Left ventricle myocardium superior (tissue), 1 donor: Measurements from ENCODE around the gene ANG. TPM values are rescaled to one million over a fixed set of nuclear protein-coding genes. Genes with fewer than 3 reads are reported as not detected.
"Not testable (repeated sequence)": the region's sequence is repeated elsewhere in the genome, so short reads cannot be mapped to it uniquely, and the experiment has no call there.

Experiments
- ATAC-seq: fragments of 200-7000 bp; cut with Tn5 transposase; one replicate; pipeline ENCODE4 v1.9.1; 2020; ENCODE audit warnings: mild to moderate bottlenecking, moderate library complexity
- DNase-seq: peaks from one replicate; pipeline ENCODE4 v3.0.0-alpha.2; 2020
- intact Hi-C: fragments of 100-400 bp; cut with micrococcal nuclease; formaldehyde crosslinking; loops from one replicate; pipeline ENCODE4 v1.11.0; 2022
- total RNA-seq: library from RNA; stranded (reverse); fragmentation: NEBNext Ultra II Directional; extraction: Animal tissue kit (Norgen Biotek cat#: 25700); gene quantifications from one replicate; pipeline ENCODE4 v1.2.1, GENCODE V29; 2021
- donor health status: DM: no; HTN: yes; CAD: no; lungs with severe emphysema.

ANG gene
- total RNA-seq, 1 donor from 2014 or later = 4.0 TPM

- DNase-seq = no peak
- no peak for ATAC-seq
- intact Hi-C loops = no loop called here
Observed at GRCh38 chr14:20726531-20726930, 38.0 kb downstream of the ANG start.

GRCh38 chr14:20730891-20731290, 42.3 kb downstream of the ANG start:
- intact Hi-C loops = no loop called here
- ATAC-seq (no peak), DNase-seq (no peak)

GRCh38 chr14:20732477-20732876, 43.9 kb downstream of the ANG start:
- no peak for DNase-seq
- intact Hi-C loops = no loop called here
- ATAC-seq = no peak

GRCh38 chr14:20732979-20733635, 44.5 kb downstream of the ANG start:
- ATAC-seq (peak; percentile 68), DNase-seq (peak; percentile 31)
- intact Hi-C loops = no loop called here

DNA sequence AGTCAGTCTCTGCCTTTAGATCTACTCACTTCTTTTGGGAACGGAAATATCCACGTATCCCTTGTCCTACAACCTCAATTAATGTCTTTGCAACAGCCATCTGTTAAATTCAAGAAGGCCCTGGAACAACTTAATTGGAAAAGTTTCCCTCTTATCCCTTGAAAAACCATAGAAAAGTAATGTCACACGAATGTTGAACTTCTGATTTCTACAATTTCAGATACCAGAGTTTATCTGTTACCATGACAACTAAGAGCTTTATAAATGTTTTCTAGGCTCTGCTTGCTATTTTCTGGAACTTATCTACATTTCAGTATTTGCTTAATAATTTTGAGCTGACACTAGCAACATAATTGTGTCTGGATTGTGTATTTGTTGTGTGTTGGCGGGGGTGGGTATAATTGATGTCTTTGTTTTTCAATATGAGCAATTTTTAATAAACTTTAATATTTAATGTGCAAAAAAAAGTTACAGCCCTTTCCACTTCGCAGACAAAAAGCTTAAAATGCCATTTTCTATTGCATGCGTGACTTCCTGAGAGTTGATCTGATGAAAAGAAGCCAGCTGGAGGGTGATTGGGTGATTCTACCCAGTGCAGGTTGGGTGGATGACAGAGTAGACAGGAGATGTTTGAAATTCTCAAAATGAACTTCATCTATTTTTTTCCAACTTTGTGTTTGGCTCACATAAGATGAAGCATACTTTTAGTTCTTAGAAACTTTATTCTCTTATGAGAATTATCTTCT, 45.3 kb downstream of the ANG start:
- intact Hi-C loops = no loop called here
- DNase-seq (no peak), ATAC-seq (no peak)

DNA sequence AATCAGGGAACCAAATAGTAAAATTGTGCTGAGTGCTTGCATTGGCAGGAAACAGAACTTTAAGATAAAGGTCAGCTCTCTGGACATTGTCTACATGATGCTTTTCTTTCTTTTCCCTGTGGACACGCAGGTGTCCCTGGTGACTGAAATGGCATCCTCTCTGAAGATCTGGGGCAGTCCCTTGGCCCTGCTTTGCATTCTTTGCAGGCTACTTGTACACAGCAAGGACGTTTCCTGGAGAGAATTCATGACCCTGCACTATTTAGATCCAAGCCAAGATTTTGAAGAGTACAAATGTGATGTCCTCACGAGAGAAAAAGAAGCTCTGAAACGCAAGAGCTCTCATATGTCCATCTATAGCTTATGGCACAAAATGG, 45.9 kb downstream of the ANG start:
- DNase-seq = no peak
- no peak for ATAC-seq
- intact Hi-C loops = no loop called here

DNA sequence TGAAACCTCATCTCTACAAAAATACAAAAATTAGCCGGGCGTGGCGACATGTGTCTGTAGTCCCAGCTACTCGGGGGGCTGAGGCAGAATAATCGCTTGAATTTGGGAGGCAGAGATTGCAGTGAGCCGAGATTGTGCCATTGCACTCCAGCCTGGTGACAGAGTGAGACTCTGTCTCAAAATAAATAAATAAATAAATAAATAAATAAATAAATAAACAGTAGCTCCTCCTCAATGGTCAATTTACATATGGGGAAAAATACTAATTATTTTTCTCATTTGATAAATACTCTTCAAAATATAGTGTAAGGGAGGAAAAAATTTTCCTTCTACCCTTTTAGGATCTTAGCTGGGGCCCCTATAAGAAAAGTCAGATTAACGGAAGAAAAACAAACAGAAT, 49.7 kb downstream of the ANG start:
- DNase-seq, intact Hi-C loops, ATAC-seq: not testable (repeated sequence)

DNA sequence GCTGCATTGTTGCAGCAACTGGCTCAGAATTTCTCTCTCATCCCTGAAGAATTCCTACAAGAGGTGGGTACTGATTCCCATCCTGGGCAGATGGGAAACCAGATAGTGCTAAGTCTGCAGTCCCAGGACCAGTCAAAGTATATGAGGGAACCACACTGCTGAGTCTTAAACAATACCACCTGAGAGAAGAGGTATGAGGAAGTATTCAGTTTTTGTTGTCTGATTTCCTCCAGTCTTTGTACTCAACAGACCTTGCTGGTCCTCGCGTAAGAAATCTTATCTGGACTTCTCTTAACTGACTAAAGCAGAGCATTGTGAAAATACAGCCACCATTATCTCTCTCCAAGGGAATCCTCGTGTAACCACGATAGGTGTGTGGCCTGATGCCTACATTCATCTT, 53.6 kb downstream of the ANG start:
- intact Hi-C loops = no loop called here
- no peak for ATAC-seq
- no peak for DNase-seq

DNA sequence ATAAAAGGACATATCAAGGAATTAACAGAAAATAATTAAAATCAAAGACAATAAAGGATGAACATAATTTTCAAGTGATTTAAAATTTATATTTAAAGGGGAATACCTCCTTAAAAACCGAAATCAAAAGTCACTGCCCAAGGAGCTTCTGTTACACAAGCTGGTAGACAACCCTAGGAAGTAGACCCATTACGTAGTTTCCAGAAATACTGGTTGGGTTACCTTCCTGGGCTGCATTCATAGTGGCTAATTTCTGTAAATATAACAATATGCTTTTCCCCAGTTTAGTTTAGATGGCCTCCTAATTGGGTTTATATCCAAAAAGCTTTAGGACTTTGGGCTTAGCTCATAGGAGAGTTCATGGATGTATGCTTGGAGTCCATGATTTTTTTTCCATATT, 55.0 kb downstream of the ANG start:
- no peak for DNase-seq
- intact Hi-C loops = no loop called here
- no peak for ATAC-seq

Other genes starting within 250 kb of the ANG start
- gene OSGEP, start 234.0 kb upstream of the ANG start, total RNA-seq = 15.3 TPM
- 68.2 TPM for gene APEX1, start 233.5 kb upstream of the ANG start, total RNA-seq
- gene PIP4P1, start 227.3 kb upstream of the ANG start, total RNA-seq = 17.7 TPM
- gene PNP, start 219.4 kb upstream of the ANG start, total RNA-seq = 6.5 TPM
- gene RNASE10, start 183.2 kb upstream of the ANG start, total RNA-seq = 0.22 TPM
- not detected for gene RNASE9, start 127.7 kb upstream of the ANG start, total RNA-seq
- gene RNASE11, start 100.8 kb upstream of the ANG start, total RNA-seq = not detected
- not detected for gene RNASE12, start 97.4 kb upstream of the ANG start, total RNA-seq
- not detected for gene OR6S1, start 47.1 kb upstream of the ANG start, total RNA-seq
- gene RNASE4, start 4.2 kb upstream of the ANG start, total RNA-seq = 8.1 TPM
- not detected for gene EDDM3A, start 57.1 kb downstream of the ANG start, total RNA-seq
- not detected for gene EDDM3B, start 79.6 kb downstream of the ANG start, total RNA-seq
- gene RNASE6, start 92.5 kb downstream of the ANG start, total RNA-seq = 6.1 TPM
- 283 TPM for gene RNASE1, start 114.1 kb downstream of the ANG start, total RNA-seq
- gene RNASE3, start 202.6 kb downstream of the ANG start, total RNA-seq = not detected